SU-DHL-6 (cell line): Measurements from ENCODE around the gene GJC3.
"Not testable (repeated sequence)": the region's sequence is repeated elsewhere in the genome, so short reads cannot be mapped to it uniquely, and the experiment has no call there.

Experiments
- H2AFZ ChIP-seq: fragments of 200-600 bp; sonication (generic); 2 replicates; pipeline ENCODE4 v1.6.1; 2014; ENCODE audit warnings: low read depth, mild to moderate bottlenecking, moderate library complexity, mixed read lengths, antibody characterized with exemption, low read length; ENCODE audit not compliant: severe bottlenecking
- H3F3A ChIP-seq: fragments of 200-600 bp; shearing (Covaris generic); 2 replicates; pipeline ENCODE4 v1.6.0; 2016; ENCODE audit warnings: antibody characterized with exemption, mild to moderate bottlenecking; ENCODE audit not compliant: insufficient read depth
- H3K27ac ChIP-seq: fragments of 200-600 bp; sonication (generic); 2 replicates; pipeline ENCODE4 v1.5.1; 2016; ENCODE audit warnings: low read depth, mild to moderate bottlenecking, low read length, moderate library complexity, mixed read lengths
- H3K27me3 ChIP-seq: fragments of 200-600 bp; sonication (generic), shearing (Covaris generic); 2 replicates; pipeline ENCODE4 v1.6.0; 2014; ENCODE audit warnings: mild to moderate bottlenecking, low read length
- H3K36me3 ChIP-seq: fragments of 200-600 bp; sonication (generic); 2 replicates; pipeline ENCODE4 v1.6.1; 2014; ENCODE audit warnings: mild to moderate bottlenecking, low read length, mixed read lengths
- H3K4me2 ChIP-seq: fragments of 300-600, 200-600 bp; shearing (Covaris generic), sonication (generic); 2 replicates; pipeline ENCODE4 v1.6.0; 2014; ENCODE audit warnings: low read length, low read depth, mild to moderate bottlenecking; ENCODE audit not compliant: poor library complexity, severe bottlenecking
- H3K4me3 ChIP-seq: fragments of 200-600 bp; sonication (generic); 2 replicates; pipeline ENCODE4 v1.5.1; 2014; ENCODE audit warnings: antibody characterized with exemption, low read length, mild to moderate bottlenecking, mixed read lengths; ENCODE audit not compliant: insufficient read depth, poor library complexity, severe bottlenecking
- H3K79me2 ChIP-seq: fragments of 200-600 bp; sonication (generic); 2 replicates; pipeline ENCODE4 v1.6.1; 2014; ENCODE audit warnings: mild to moderate bottlenecking, low read length, moderate library complexity; ENCODE audit not compliant: insufficient read depth
- H3K9ac ChIP-seq: fragments of 200-600 bp; sonication (generic); 2 replicates; pipeline ENCODE4 v1.7.0; 2014; ENCODE audit warnings: mild to moderate bottlenecking, low read length
- H3K9me2 ChIP-seq: fragments of 200-600 bp; sonication (generic); replicated peaks from 2 replicates; pipeline ENCODE4 v1.6.1; 2014; ENCODE audit warnings: low read length; ENCODE audit not compliant: insufficient read depth
- H3K9me3 ChIP-seq: fragments of 200-600 bp; sonication (generic); 2 replicates; pipeline ENCODE4 v1.6.1; 2014; ENCODE audit warnings: low read length, mixed read lengths; ENCODE audit not compliant: insufficient read depth
- H4K20me1 ChIP-seq: fragments of 200-600 bp; sonication (generic); 2 replicates; pipeline ENCODE4 v1.6.1; 2014; ENCODE audit warnings: low read depth, mild to moderate bottlenecking, antibody characterized with exemption, low read length, moderate library complexity, mixed read lengths
- EZH2phosphoT487 ChIP-seq: fragments of 200-600 bp; sonication (generic), shearing (Covaris generic); conservative IDR thresholded peaks from 2 replicates; pipeline ENCODE4 v1.6.1; 2018; ENCODE audit warnings: mild to moderate bottlenecking, antibody characterized with exemption, low read length, moderate library complexity, mixed read lengths
- TF ChIP-seq, protein P1 (sequence below): fragments of 200-600 bp; sonication (generic); IDR thresholded peaks from one replicate; pipeline ENCODE4 v1.5.1; 2017; ENCODE audit warnings: antibody characterized with exemption, mild to moderate bottlenecking, low read length, moderate library complexity; ENCODE audit not compliant: insufficient read depth, poor library complexity, severe bottlenecking

The GJC3 gene

DNA sequence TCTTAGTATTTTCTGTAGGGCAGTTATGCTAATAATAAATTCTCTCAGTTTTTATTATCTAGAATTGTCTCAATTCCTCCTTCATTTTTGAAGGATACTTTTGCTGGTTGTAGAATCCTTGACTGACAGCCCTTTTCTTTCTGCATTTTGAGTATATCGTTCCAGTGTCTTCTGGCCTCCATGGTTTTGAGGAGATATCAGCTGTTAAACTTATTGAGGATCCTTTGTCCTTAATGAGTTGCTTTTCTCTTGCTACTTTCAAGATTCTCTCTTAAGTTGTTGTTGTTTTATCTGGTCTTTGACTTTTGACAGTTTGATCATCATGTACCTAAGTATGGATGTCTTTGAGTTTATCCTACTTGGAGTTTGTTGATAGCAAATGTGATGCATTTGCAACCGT lies 8.9 kb upstream of the GJC3 start:
- no peak overlapping the region for H3K27ac ChIP-seq
- H3K27me3 ChIP-seq, result 0 out of 2 replicates have a peak, but pooled peaks cover 3% of the 10 kb centered on the region
- H3K4me3 ChIP-seq, result no peak overlapping the region
- no peaks in the 10 kb centered on the region for H4K20me1 ChIP-seq
- peaks cover 19% of the 10 kb centered on the region; the same call in 1 of the 2 replicates for H3K9me3 ChIP-seq
- H3K9me2 ChIP-seq, result no peaks in the 10 kb centered on the region
- no peaks in the 10 kb centered on the region for H3K79me2 ChIP-seq
- no peak overlapping the region for H3K9ac ChIP-seq
- no peak overlapping the region for H2AFZ ChIP-seq
- H3K4me2 ChIP-seq, result no peak overlapping the region
- TF ChIP-seq EZH2phosphoT487, result no peak
- TF ChIP-seq, protein P1, sequence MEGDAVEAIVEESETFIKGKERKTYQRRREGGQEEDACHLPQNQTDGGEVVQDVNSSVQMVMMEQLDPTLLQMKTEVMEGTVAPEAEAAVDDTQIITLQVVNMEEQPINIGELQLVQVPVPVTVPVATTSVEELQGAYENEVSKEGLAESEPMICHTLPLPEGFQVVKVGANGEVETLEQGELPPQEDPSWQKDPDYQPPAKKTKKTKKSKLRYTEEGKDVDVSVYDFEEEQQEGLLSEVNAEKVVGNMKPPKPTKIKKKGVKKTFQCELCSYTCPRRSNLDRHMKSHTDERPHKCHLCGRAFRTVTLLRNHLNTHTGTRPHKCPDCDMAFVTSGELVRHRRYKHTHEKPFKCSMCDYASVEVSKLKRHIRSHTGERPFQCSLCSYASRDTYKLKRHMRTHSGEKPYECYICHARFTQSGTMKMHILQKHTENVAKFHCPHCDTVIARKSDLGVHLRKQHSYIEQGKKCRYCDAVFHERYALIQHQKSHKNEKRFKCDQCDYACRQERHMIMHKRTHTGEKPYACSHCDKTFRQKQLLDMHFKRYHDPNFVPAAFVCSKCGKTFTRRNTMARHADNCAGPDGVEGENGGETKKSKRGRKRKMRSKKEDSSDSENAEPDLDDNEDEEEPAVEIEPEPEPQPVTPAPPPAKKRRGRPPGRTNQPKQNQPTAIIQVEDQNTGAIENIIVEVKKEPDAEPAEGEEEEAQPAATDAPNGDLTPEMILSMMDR, result no peak
- H3K36me3 ChIP-seq, result 0 out of 2 replicates have a peak, but pooled peaks cover 2% of the 10 kb centered on the region
- H3F3A ChIP-seq, result no peaks in the 10 kb centered on the region

DNA sequence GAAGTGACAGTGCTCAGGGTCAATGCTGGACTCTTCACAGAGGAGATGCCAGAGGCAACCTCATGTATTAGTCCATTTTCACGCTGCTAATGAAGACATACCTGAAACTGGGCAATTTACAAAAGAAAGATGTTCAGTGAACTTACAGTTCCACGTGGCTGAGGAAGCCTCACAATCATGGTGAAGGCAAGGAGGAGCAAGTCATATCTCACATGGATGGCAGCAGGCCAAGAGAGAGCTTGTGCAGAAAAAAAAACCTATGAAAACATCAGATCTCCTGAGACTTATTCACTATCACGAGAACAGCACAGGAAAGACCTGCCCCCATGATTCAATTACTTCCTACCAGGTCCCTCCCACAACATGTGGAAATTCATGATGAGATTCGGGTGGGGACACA lies 5.6 kb upstream of the GJC3 start:
- not testable (repeated sequence) for H3K4me2 ChIP-seq, H3K79me2 ChIP-seq, H3K36me3 ChIP-seq, H2AFZ ChIP-seq, H3K4me3 ChIP-seq, H3K9ac ChIP-seq, H3K27me3 ChIP-seq, H3K9me2 ChIP-seq, H3F3A ChIP-seq, H3K27ac ChIP-seq, H4K20me1 ChIP-seq
- H3K9me3 ChIP-seq, result peaks cover 19% of the 10 kb centered on the region; the same call in 1 of the 2 replicates

DNA sequence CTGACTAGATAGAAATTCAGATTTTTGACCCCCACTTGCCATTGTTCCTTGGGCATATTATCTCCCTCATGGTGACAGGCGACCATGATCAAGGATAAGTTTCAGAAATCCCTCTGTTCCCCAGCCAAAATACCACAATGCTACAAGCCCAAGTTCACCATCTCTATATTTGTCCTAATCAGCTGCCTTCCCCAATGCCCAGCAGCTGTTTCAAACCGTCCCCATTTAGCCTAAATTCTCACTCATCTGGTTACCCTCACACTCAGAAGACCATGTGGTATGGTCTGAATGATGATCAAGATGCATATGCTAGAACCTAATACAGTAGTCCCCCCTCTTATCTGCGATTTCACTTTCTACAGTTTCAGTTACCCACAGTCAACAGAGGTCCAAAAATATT lies 956 bp upstream of the GJC3 start:
- no peak overlapping the region for H3K4me3 ChIP-seq
- TF ChIP-seq, protein P1, result no peak
- no peaks in the 10 kb centered on the region for H4K20me1 ChIP-seq
- no peaks in the 10 kb centered on the region for H3K27me3 ChIP-seq
- H3K36me3 ChIP-seq, result no peaks in the 10 kb centered on the region
- H2AFZ ChIP-seq, result no peak overlapping the region
- H3F3A ChIP-seq, result no peaks in the 10 kb centered on the region
- no peak overlapping the region for H3K27ac ChIP-seq
- no peak overlapping the region for H3K9ac ChIP-seq
- no peaks in the 10 kb centered on the region for H3K79me2 ChIP-seq
- H3K4me2 ChIP-seq, result no peak overlapping the region
- H3K9me2 ChIP-seq, result no peaks in the 10 kb centered on the region
- H3K9me3 ChIP-seq, result no peaks in the 10 kb centered on the region

DNA sequence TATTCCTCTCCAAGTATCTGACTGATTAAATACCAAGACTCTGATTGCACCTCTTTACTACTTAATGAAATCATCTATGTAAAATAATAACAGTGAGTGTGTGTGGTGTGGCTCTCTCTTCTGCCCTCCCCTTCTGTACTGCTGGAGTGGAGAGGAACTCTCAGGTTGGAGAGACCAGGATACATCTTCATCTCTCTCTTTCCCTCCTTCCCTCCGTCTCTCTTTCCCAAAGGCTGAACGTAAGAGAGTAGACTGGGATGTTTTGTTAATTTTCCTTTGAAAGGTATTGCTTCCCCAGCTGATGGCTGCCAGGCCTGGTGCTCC lies 272 bp upstream of the GJC3 start:
- Histone ChIP-seq H3K27ac (no peak overlapping the region), H3K27me3 (no peaks in the 10 kb centered on the region), H3K79me2 (no peaks in the 10 kb centered on the region), H3K4me3 (no peak overlapping the region), H4K20me1 (no peaks in the 10 kb centered on the region), H3K9me3 (no peaks in the 10 kb centered on the region), H2AFZ (no peak overlapping the region), H3K9me2 (no peaks in the 10 kb centered on the region), H3K9ac (no peak overlapping the region), H3K4me2 (no peak overlapping the region), H3F3A (no peaks in the 10 kb centered on the region), H3K36me3 (no peaks in the 10 kb centered on the region)
- TF ChIP-seq, protein P1, result no peak
- TF ChIP-seq EZH2phosphoT487, result no peak
